ENCODE measurements around the gene S100A10. TPM values are rescaled to one million over a fixed set of nuclear protein-coding genes. Genes with fewer than 3 reads are reported as not detected.

Gene S100A10
- total RNA-seq, 1 donor from 2014 or later, result 316 TPM

- Mint-ChIP-seq H3K4me3 (no peak overlapping the region), H3K27me3 (no peaks in the 10 kb centered on the region), H3K36me3 (no peaks in the 10 kb centered on the region), H3K4me1 (ENCODE audit: unreplicated experiment) (peaks cover 18% of the 10 kb centered on the region), H3K9me3 (no peaks in the 10 kb centered on the region), H3K27ac (no peak overlapping the region)
- TF ChIP-seq, protein P1, sequence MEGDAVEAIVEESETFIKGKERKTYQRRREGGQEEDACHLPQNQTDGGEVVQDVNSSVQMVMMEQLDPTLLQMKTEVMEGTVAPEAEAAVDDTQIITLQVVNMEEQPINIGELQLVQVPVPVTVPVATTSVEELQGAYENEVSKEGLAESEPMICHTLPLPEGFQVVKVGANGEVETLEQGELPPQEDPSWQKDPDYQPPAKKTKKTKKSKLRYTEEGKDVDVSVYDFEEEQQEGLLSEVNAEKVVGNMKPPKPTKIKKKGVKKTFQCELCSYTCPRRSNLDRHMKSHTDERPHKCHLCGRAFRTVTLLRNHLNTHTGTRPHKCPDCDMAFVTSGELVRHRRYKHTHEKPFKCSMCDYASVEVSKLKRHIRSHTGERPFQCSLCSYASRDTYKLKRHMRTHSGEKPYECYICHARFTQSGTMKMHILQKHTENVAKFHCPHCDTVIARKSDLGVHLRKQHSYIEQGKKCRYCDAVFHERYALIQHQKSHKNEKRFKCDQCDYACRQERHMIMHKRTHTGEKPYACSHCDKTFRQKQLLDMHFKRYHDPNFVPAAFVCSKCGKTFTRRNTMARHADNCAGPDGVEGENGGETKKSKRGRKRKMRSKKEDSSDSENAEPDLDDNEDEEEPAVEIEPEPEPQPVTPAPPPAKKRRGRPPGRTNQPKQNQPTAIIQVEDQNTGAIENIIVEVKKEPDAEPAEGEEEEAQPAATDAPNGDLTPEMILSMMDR (conservative IDR thresholded peaks at IDR 0.05), result no peak
- no peak for DNase-seq (ENCODE audit: extremely low spot score, unreplicated experiment)
These were observed 44.1 kb downstream of the S100A10 start for GRCh38 chr1:151949371-151950193.

DNA sequence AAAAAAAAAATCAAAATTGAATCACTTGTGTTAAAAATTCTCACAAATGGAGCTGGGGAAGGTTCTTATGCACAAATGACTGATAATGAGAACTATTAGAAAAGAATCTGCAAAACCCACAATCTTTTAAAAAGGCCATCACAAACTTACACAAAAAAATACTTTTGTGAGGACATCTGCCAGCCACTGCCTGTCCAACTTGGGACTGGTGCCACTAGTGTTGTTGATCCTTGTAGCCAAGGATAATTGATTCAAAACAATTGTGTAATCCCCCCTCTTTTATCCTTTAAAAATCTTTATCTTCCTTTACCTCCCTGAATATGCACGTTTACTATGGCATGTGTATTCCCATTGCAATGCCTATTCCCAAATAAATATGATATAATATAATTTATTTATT is 45.2 kb downstream of the S100A10 start:
- no peak for DNase-seq (ENCODE audit: extremely low spot score, unreplicated experiment)
- H3K4me3 Mint-ChIP-seq, result no peak overlapping the region
- TF ChIP-seq, protein P1 (conservative IDR thresholded peaks at IDR 0.05), result no peak
- H3K9me3 Mint-ChIP-seq, result no peaks in the 10 kb centered on the region
- H3K27me3 Mint-ChIP-seq, result no peaks in the 10 kb centered on the region
- H3K4me1 Mint-ChIP-seq (ENCODE audit: unreplicated experiment), result peaks cover 20% of the 10 kb centered on the region
- H3K27ac Mint-ChIP-seq, result no peak overlapping the region
- no peaks in the 10 kb centered on the region for H3K36me3 Mint-ChIP-seq

DNA sequence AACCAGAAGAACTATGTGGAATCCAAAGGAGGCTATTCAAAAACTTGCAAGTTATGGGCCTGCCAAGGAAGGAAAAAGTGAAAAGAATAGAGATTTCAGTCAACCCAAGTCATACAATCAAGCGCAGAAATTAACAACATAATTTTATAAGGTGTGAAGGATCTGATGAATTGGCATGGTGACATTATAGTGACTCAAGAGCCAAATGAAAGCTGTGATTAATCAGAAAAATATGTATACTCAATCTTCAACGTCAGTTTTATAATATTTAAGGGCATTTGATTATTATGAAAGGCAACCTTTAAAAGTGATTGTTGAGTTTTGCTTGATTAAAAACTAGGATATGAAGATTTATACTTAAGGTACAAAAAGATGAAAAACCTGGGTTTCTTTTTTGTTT is 46.5 kb downstream of the S100A10 start:
- Mint-ChIP-seq H3K4me1 (ENCODE audit: unreplicated experiment) (peaks cover 20% of the 10 kb centered on the region), H3K27me3 (no peaks in the 10 kb centered on the region), H3K36me3 (no peaks in the 10 kb centered on the region), H3K27ac (peak overlapping the region; percentile 94), H3K4me3 (no peak overlapping the region), H3K9me3 (no peaks in the 10 kb centered on the region)
- no peak for DNase-seq (ENCODE audit: extremely low spot score, unreplicated experiment)
- TF ChIP-seq, protein P1 (conservative IDR thresholded peaks at IDR 0.05), result no peak

DNA sequence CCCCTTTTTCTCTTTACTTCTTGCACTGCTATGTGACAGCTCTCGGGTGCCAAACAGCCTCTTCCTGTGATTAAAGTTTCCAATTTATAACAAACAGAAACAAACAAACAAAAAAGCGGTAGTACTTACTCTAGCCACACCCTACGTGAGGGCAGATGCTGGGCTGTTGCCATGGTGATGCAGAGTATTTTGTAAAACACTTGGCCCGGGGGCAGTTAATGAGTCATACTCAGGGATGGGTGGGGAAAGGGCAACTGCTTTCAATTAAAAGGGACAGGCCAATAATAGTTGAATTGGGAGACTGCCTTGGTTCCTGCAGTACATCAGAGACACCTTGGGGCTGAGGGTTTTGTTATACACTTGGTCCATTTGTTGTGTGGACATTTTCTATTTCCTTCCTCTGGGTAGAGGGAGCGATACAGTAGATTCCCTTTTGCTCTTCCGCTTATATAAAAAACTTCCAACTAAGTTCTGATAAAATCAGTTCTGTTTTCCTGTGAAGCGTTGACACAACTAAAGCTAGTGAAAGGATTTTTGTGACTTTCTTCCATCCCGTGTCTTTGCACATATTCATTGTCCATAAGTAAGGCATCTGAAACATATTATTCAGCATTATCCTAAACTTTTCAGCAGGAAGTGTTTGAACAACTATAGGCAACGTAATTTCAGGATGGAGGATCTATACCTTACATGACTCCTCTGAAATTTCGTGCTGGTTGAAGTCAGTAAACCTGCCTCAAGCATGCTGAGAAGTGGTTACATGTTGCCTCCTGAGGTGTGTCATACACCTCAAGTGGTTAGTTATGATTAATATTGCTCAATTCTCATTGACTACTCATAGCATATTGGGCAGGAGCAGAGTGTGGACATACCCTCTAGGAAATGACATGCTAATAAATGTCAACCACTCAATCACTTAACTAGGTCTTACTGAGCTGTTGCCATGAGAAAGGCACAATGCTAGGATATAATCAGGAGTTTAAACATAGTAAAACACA is 47.6 kb downstream of the S100A10 start:
- Mint-ChIP-seq H3K36me3 (no peaks in the 10 kb centered on the region), H3K27me3 (peaks cover 3% of the 10 kb centered on the region), H3K4me3 (peak overlapping the region; percentile 62), H3K4me1 (ENCODE audit: unreplicated experiment) (peaks cover 25% of the 10 kb centered on the region), H3K27ac (peak overlapping the region; percentile 94), H3K9me3 (no peaks in the 10 kb centered on the region)
- no peak for DNase-seq (ENCODE audit: extremely low spot score, unreplicated experiment)
- TF ChIP-seq, protein P1 (conservative IDR thresholded peaks at IDR 0.05), result no peak

DNA sequence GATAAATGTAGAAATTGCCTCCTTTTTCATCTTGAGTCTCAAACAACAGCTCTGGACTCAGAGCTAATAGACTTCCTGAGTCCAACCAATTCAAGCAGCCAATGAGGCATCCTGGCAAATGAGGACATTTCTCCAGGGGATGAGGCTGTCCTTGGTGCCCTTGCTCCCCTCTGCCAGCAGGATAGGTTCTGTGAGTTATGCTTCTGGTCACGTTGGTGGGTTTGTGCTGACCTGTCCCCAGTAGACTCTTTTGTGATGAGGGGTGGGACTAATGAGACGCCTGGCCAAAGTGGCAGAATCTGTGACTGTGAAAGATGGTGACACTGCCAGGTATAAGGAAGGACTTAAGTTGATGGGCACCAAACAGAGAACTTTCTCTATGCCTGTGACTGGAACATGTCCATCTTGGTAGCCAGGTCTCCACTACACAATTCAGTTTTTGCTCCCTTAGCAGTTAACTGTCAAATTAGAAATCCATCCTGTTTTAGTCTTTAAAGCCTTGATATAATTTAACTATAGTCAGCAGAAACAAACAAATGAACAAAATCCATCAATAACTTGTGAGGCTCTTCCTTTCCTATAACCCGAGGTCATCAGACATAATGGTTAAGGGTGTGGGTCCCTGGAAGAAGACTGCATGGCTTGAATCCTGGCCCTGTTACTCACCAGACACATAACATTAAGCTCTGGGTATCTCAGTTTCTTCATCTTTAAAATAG is 48.6 kb downstream of the S100A10 start:
- TF ChIP-seq, protein P1 (conservative IDR thresholded peaks at IDR 0.05), result no peak
- H3K36me3 Mint-ChIP-seq, result no peaks in the 10 kb centered on the region
- H3K27ac Mint-ChIP-seq, result peak overlapping the region; percentile 94
- H3K27me3 Mint-ChIP-seq, result peaks cover 3% of the 10 kb centered on the region
- DNase-seq (ENCODE audit: extremely low spot score, unreplicated experiment), result no peak
- no peaks in the 10 kb centered on the region for H3K9me3 Mint-ChIP-seq
- H3K4me3 Mint-ChIP-seq, result no peak overlapping the region
- peaks cover 26% of the 10 kb centered on the region for H3K4me1 Mint-ChIP-seq (ENCODE audit: unreplicated experiment)
